HG02588 (cell line): ENCODE measurements around the gene NRAP.

Source experiments
- ATAC-seq: cut with Tn5 transposase; IDR thresholded peaks from one replicate; pipeline ENCODE4 v1.9.1; 2021; ENCODE audit warnings: mild to moderate bottlenecking, moderate library complexity; ENCODE audit not compliant: unreplicated experiment

The NRAP gene

GRCh38 chr10:113663908-113664307, at the start of gene NRAP:
Gene NRAP, minus strand, starts transcription at chr10:113664041. Its CDS starts 159 bp downstream, at chr10:113663882.
- ATAC-seq: no peak

GRCh38 chr10:113713640-113713982, 49.8 kb upstream of the NRAP start:
- ATAC-seq: no peak

DNA sequence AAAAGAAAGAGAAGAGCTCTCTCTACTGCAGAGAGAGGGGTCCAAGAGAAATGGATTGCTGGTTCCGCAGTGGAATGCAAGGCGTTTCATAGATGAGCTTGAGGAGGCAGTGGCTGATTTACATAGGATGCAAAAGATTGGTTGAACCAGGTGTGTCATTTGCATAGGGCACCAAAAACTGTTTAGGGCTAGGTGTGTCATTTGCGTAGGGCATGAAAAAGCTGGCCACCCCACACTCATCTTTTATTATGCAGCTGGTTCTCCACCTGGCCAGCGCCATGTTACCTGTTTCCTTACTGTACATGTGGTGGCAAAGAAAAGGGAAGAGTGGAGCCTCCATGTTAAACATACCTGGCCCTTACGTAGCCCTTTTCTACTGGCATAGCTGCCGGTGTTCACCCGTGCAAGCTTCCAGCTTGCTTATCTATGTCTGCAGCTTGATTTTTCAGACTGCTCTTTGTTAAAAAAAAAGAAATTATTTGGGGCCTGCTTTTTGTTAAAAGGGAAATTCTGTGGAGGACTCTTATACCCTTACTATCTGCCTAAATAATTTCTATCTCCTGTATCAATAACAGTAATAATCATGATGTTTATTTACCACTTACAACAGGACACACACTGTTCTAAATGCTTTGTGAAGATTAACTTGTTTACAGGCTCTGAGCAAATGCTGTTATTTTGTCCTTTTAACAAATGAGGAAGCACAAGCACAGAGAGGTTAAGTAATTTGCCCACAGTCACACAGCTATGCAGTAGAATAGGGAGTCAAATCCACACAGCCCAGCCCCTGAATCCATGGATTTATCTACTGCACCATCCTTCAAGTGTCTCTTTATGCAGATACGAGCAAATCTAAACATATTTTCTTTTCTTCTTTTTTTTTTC, 49.2 kb upstream of the NRAP start:
- no peak for ATAC-seq

GRCh38 chr10:113712024-113712423, 48.2 kb upstream of the NRAP start:
- no peak for ATAC-seq

GRCh38 chr10:113711142-113711541, 47.3 kb upstream of the NRAP start:
- ATAC-seq: no peak

DNA sequence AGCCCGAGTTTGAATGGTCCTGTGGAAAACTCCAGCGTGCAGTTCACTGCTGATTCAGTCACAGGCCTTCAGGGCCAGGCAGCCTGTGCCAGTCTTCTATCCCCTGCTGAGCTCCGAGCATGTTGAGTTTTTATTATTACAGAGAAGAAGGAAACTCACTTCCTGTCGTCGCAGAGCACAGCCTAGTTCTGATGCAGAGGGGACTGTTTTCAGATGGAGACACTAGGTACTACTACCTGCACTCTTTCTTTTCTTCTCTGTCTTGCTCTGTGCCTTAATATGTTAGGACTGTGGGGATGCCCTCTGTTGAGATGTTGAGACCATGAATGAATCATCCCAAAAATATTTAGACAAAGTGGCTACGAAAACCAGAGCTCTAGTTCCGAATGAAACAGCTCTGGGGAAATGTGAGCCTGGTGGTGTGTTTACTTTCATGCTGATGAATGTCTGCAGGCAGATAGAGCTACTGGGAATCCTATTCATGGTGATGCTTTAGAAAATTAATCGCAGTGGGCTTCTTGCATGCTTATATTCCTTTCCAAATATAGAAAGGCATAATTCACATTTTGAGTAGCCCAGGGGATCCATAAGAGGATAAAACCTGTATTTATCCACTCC, 45.5 kb upstream of the NRAP start:
- no peak for ATAC-seq

- ATAC-seq: no peak
Observed at GRCh38 chr10:113708640-113709039, 44.8 kb upstream of the NRAP start.

DNA sequence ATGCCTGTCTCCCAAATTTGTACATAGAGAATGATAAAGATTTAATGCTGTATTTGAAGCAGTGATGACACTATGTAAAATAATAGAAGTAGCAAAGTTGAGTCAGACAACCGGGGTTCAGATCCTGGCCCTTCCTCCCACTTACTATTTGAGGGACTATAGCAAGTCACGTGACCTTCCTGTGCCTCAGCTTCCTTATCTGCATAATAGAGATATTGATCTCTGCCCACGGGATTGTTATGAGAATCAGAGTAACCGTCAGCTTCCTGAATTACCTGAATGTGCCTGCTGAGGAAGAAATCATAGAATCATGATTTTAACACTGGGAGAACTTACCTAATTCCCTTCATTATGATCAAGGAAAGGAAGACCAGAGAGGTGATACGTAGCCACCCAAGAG, 42.8 kb upstream of the NRAP start:
- ATAC-seq: no peak

DNA sequence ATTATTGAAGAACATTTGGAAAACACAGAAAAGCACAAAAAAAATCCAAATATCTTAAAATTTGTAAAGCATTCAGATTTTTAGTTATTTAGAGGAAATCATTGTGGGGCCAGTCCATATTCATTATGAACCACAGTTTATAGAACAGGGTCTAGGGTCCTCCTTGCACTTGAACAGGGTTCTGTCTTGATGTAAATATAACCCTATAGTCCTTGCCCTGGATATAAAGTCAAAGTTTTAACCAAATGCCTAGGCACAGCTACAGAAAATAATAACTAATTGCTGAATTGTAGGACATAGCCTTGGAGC, 41.5 kb upstream of the NRAP start:
- no peak for ATAC-seq

DNA sequence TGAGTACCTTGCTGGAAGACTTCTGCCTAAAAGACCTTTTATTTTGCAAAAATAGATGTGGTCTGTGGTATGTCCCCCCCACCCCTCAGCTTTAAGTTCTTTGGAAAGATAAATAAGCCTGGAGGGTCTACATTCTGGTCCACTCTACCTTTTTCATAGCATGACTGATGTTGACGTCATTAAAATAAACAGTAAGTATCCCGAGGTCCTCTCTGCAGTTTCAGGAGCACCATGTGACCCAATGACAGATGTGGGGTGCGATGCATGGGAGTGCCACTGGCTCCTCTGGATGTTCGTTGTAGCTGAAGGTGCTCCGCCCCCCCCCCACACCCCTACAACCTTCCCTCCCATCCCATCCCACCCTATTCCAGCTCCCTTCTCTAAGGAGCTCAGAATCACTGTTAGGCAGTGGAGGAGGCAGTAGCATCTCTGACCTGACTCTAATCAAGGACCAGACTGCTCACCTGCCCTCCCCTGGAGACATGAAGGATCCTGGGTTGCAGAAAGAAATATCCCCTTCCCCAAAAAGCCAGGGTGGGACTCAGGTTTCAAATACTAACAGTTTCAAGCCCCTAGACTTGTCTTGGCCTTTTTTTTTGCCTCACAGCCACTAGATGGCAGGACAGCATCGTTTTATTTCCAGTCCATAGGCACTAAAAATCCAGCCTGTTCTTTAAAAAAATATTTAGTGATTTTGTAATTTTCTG, 40.9 kb upstream of the NRAP start:
- ATAC-seq: no peak

GRCh38 chr10:113697595-113697994, 33.8 kb upstream of the NRAP start:
- no peak for ATAC-seq

DNA sequence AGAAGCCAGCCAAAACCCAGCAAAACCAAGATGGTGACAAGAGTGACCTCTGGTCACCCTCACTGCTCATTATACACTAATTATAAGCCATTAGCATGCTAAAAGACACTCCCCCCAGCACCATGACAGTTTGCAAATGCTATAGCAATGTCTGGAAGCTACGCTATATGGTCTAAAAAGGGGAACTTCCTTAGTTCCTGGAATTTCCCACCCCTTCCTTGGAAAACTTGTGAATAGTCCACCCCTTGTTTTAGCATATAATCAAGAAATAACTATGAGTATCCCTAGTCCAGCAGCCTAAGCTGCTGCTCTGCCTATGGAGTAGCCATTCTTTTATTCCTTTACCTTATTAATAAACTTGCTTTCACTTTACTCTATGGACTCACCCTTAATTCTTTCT, 31.9 kb upstream of the NRAP start:
- no peak for ATAC-seq

- ATAC-seq: no peak
Observed at GRCh38 chr10:113693348-113693747, 29.5 kb upstream of the NRAP start.

GRCh38 chr10:113692271-113692670, 28.4 kb upstream of the NRAP start:
- no peak for ATAC-seq

DNA sequence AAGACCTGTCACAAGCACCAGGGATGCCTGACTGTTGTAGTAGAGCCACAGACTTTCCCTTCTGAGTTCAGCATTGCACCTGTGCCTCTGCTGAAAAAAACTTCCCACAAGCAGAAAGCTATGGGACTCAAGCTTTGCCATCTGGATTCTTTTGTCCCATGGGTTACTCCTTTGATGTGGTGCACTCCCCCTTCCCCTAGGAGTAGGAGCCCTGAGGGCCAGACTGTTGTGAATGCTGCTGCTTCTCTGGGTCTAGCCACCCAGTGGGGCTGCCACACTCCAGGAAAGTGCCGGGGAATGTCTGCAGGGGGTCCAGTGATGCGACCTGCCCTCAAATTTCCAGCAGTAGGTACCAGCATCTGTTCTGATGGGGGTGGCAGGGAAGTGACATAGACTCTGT, 27.5 kb upstream of the NRAP start:
- ATAC-seq: no peak

DNA sequence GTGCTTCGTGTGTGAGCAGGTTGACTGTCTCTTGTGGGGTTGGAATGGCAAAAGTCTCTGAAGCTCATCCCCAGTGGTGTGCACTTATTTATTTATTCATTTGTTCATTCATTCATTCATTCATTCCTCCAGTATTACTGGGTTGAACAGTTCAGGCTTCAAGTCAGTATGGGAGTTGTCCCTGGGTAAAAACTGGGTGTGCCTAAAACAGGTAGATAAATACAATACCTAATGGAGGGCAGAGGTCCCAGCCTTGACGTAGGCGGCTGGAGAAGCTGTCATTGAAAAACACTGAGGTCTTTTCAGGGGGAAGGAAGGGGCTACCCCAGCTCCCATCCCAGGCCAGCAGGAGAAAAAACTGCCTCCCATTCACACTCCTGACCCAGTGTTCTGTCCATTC, 26.9 kb upstream of the NRAP start:
- ATAC-seq: no peak

- no peak for ATAC-seq
Observed at GRCh38 chr10:113689574-113689973, 25.7 kb upstream of the NRAP start.

- ATAC-seq: no peak
Observed at GRCh38 chr10:113689057-113689456, 25.2 kb upstream of the NRAP start.

GRCh38 chr10:113687037-113687436, 23.2 kb upstream of the NRAP start:
- ATAC-seq: no peak

- ATAC-seq: no peak
Observed at GRCh38 chr10:113686028-113686427, 22.2 kb upstream of the NRAP start.

GRCh38 chr10:113683300-113683699, 19.5 kb upstream of the NRAP start:
- no peak for ATAC-seq
